Fibroblast of gingiva (primary cell): ENCODE data around the gene NRL.

Experiments used
- DNase-seq: peaks from one replicate; pipeline ENCODE4 v3.0.0-alpha.2; 2011; ENCODE audit warnings: low read depth

The NRL gene

DNA sequence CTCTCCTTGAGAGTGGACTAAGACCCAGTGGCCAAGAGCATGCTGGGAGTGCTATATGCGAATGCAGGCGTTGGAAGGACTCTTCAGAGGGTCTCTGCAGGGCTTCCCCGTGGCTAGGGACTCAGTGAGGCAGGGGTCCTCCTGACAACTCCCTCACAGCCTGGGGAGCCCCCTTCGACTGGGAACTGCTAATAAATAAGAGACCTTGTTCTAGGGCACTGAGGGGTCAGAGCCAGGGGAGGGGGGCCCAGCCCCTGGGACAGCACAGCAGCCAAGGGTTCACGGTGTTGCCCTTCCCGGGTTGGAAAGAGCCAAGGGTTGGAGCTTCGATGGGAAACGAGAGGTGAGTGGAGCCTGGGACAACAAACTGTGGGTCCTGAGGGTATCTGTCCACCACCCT is 49.3 kb downstream of the NRL start:
- DNase-seq = no peak

- no peak for DNase-seq
Observed at GRCh38 chr14:24064856-24065255, 49.9 kb downstream of the NRL start.

DNA sequence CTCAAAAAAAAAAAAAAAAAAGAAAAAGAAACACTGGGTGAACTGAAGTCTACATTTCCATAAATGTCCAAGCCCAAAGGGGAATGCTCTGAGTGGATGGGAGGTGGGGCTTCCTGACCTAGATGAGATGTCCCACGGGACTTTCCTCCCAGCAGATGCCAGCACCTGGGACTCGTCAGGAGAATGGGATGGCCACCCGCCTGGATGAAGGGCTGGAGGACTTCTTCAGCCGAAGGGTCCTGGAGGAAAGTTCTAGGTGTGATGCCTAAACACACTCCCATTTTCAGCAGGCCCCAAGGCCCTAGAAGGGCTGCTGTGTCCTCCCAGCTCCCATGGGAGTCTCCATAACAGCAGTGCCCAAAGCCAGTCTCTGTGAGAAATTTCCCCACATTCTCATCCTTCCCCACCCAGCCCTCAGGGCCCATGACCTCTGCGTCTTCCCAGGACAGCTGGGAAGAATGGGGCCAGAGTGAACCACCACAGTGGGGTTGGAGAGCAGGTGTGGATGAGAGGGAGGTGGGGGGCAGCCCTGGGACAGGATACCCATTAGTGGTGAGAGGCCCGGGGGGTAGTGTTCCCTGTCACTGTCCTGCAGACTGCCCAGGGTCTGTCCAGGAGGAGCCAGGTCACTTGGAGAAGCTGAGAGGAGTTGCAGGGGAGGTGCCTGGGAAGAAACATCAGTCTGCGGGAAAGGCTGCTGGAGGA is 50.5 kb downstream of the NRL start:
- DNase-seq = no peak

GRCh38 chr14:24063263-24063836 is 51.4 kb downstream of the NRL start:
- DNase-seq = no peak

DNA sequence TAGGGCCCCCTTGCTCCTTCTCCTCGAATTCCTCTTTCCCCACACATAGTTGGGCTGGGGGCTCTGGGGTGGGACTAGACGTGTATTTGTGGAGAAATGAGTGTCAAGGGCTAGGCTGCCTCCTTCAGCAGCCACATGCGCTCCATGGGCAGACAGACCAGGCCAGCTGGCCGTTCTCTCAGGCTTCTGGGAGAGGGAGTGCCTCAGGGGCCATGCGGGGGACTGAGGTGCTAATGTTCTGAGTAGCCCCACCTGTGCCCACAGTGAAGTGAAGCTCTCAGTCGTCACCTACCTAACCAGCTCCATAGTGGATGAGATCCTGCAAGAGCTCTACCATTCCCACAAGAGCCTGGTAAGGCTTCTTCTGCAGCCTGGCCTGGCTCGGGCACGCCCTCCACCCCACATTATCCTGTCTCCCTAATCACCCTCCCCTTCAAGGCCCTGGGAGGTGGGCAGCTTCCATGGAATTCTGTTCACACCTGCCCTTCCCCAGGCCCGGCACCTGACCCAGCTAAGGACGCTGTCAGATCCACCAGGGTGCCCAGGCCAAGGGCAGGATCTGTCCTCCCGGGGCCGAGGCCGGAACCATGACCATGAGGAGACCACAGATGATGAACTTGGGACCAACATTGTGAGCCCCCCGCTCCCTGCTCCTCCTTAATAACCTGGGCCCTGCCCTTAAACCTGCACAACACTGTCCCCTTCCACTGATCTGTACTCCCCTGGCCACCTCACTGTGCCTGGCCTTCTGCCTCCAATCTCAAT is 52.4 kb downstream of the NRL start:
- DNase-seq = no peak

DNA sequence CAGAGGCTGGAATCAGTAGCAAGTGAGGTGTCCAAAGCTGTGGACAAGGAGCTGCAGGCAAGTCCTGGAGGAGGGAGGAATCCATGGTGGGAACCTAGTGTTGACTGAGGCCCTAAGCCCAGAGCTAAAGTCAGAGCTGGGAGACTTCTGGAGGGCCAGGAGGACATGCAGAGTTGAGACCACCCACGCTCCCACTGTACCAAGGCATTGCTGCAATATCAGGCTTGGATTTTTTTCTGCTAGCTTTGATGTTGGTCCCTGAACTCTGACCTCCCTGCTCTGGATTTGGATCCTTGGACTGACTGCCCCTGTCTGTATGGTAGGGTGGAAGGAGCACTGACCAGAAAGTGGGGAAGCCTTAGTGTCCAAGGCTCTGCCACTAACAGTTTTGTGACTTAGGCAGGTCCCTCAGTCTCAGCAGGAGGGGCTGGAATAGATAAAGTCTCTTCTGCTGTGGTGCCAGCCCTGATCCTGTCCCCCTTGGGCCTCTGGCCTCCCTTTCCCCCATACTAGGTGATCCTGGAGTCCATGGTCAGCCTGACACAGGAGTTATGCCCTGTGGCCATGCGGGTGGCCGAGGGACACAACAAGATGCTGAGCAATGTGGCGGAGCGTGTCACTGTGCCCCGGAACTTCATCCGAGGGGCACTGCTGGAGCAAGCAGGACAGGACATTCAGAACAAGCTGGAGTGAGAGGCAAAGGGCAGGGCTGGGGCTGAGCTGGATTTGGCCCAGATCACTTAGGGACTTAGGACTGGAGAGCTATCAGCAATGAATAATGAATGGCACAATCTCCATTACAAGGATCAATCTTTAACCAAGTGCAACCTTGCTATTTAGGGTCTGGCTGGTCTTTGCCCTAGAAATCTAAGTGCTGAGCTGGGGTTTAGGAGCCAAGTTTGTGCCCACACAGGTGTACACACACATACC is 53.5 kb downstream of the NRL start:
- DNase-seq = no peak

GRCh38 chr14:24060443-24060842 is 54.3 kb downstream of the NRL start:
- no peak for DNase-seq

GRCh38 chr14:24059841-24060388 is 54.8 kb downstream of the NRL start:
- no peak for DNase-seq

GRCh38 chr14:24058951-24059475 is 55.7 kb downstream of the NRL start:
- no peak for DNase-seq

GRCh38 chr14:24058260-24058950 is 56.3 kb downstream of the NRL start:
- peak; percentile 57 for DNase-seq

DNA sequence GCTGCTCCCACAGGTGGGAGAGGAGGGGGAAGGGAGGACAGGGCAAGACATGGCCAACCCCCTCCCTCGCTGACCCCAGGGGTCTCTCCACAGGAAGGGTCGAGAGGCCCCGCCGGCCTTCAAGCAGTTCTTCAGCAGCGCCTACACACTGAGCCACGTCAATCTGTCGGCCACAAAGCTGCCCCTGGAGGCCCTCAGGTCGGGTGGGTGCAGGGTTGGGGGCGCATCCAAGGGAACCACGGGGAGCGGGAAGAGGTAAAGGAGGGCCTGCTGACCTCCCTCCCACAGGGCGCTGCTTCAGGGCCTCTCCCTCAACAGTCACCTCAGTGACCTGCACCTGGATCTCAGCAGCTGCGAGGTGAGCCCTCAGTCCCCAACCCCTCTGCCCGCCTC is 56.9 kb downstream of the NRL start:
- DNase-seq = no peak

DNA sequence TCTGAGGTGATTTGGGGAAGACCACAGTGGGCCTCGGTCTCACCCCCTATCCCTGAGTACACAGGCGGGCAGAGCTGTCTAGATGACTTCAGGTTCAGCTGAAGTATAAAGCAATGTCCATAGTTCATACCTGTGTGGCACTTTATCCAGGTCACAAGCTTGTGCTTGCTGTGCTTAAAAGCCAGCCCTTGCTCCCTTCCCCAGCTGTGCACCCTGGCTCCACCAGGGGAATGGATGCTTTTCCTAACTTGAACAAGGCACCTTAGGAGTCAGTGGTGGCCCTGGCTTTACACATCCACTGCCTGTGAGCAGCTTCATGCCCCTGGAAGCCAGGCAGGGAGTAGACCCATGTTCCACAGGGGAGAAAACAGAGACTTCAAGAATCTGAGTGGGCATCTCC is 57.5 kb downstream of the NRL start:
- no peak for DNase-seq

GRCh38 chr14:24056800-24057184 is 58.0 kb downstream of the NRL start:
- DNase-seq = no peak

DNA sequence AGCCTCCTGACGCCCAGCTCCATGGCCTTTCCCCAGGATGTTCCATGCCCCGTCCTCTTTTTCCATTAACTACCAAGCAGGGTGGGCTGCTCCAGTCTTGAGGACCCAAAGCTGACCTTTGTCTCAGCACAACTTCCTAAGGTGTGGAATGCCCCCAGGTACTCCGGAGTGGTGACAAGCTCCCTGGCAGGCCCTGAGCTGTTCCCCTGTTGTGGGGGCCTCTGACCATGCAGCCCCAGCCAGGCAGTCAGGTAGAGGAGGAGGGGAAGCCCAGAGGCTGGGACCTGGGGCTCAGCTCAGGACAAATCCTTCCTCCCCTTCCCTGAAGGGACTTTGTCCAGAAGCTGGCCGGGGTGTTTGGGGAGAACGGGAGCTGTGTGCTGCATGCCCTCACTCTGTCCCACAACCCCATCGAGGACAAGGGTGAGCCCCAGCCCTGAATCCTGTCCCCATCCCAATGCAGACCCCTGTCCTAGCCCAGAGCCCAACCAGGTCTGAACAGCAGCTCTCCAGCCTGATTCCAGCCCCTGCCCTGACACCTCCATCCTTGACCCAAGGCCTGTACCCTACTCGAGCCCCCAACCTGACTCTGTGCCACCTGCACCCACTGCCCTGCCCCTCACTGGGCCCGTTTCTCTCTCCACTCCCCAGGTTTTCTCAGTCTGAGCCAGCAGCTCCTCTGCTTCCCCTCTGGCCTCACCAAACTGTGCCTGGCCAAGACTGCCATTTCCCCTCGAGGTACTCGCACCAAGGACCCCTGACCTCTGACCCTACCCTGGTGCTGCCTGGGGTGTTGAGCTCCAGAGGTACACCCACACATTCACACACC is 58.6 kb downstream of the NRL start:
- no peak for DNase-seq

DNA sequence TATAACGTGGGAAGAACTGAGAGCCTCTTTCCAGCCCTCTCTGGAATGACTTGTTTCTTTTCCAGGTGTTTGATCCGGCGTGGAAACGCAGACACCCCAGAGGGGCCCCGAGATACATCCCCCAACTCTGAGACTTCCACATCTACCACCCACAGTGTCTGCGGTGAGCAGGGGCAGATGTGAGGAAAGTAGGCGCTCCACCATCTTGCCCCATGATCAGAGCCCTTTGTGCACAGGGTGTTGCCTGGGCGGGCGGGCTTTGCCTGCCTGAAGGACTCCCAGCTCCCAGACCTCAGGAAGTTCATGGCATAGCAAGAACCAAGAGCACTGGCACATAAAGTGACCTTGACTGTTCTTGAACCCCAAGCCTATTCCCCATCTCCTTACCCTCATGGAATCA is 60.1 kb downstream of the NRL start:
- no peak for DNase-seq

DNA sequence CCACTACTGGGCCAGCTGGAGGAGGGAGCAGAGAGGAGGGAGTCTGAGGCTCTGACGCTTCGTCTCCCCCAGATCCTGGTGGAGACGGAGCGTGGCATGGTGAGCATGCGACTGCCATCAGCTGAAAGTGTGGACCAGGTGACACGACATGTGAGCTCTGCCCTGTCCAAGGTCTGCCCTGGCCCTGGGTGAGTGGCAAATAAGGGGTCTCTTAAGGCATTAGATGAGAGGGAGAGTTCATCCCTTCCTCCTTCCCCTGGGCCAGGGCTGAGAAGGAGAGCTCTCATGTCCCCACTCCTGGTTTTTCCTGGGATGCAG is 60.5 kb downstream of the NRL start:
- no peak for DNase-seq

- DNase-seq = no peak
Observed at GRCh38 chr14:24053548-24054323, 61.0 kb downstream of the NRL start.

DNA sequence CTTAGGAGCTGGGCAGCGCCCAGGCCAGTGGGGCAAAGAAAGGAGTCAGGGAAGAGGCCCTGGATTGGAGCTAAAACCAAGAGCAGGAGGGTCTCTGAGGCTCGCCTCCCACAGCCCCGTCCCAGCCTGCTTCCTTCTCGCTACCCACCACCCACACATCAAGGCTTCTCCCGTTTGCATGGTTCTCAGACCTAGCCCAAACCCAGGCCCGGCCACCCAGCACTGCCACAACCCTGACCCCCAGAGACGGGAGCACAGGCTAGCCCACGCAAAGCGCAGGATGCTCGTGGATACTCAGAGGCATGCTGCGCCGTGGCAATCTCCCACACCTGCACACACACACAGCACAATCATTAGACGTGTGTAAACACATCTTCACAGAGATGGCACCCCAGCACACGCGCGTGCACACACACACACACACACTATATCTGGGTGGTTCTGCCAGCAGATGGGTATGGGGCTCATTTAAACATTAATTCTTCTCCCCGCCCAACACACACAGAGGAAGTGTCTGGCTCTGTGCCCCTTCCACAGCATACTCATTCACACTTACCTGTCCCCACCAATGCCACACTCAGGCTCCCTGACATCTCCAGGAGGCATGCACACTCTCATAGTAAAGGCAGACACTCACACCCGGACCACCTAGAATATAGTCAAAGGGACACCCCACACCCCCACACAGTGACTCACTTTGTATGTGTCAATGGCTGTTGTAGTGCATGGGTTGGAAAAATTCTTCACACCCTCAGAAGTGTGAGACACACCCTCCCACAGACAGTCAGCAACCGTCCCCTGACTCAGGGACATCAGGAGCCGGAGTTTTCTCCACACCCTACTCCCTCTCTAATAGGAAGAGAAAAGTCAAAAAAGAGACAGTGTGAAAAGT is 61.8 kb downstream of the NRL start:
- no peak for DNase-seq
